H9 (cell line): ENCODE measurements around the gene HYAL2. TPM values are rescaled to one million over a fixed set of nuclear protein-coding genes. Genes with fewer than 3 reads are reported as not detected.

Experiments used
- DNase-seq: peaks from one replicate; pipeline ENCODE4 v3.0.0-alpha.2; 2017
- H2AFZ ChIP-seq: one replicate; pipeline ENCODE4 v1.6.1; 2013; ENCODE audit warnings: mild to moderate bottlenecking, low read length, control low read depth, moderate library complexity
- H2AK5ac ChIP-seq: 2 replicates; pipeline ENCODE4 v1.6.1; 2013; ENCODE audit warnings: low read length, control low read depth, mixed read lengths; ENCODE audit not compliant: insufficient read length
- H2BK120ac ChIP-seq: one replicate; pipeline ENCODE4 v1.6.1; 2013; ENCODE audit warnings: low read depth, mild to moderate bottlenecking, low read length, control low read depth, inconsistent platforms; ENCODE audit not compliant: poor library complexity, severe bottlenecking
- H2BK12ac ChIP-seq: 2 replicates; pipeline ENCODE4 v1.6.1; 2013; ENCODE audit warnings: low read length, control low read depth, mixed read lengths, low read depth; ENCODE audit not compliant: insufficient read length
- H2BK15ac ChIP-seq: 2 replicates; pipeline ENCODE4 v1.6.1; 2013; ENCODE audit warnings: low read depth, low read length, control low read depth
- H2BK20ac ChIP-seq: one replicate; pipeline ENCODE4 v1.6.1; 2013; ENCODE audit warnings: low read depth, mild to moderate bottlenecking, low read length, control low read depth, inconsistent platforms; ENCODE audit not compliant: poor library complexity, severe bottlenecking
- H2BK5ac ChIP-seq: 2 replicates; pipeline ENCODE4 v1.6.1; 2013; ENCODE audit warnings: low read length, control low read depth, mixed read lengths; ENCODE audit not compliant: insufficient read length
- H3K14ac ChIP-seq: 2 replicates; pipeline ENCODE4 v1.6.1; 2013; ENCODE audit warnings: low read length, control low read depth; ENCODE audit not compliant: insufficient read depth
- H3K18ac ChIP-seq: 2 replicates; pipeline ENCODE4 v1.6.1; 2013; ENCODE audit warnings: low read depth, mild to moderate bottlenecking, mixed read lengths, low read length, control low read depth; ENCODE audit not compliant: insufficient read length
- H3K23ac ChIP-seq: 2 replicates; pipeline ENCODE4 v1.6.1; 2013; ENCODE audit warnings: low read length, control low read depth, mixed read lengths, low read depth; ENCODE audit not compliant: insufficient read length
- H3K23me2 ChIP-seq: 2 replicates; pipeline ENCODE4 v1.6.1; 2013; ENCODE audit warnings: low read depth, mild to moderate bottlenecking, mixed read lengths, low read length, control low read depth; ENCODE audit not compliant: insufficient read length, poor library complexity, severe bottlenecking
- H3K27ac ChIP-seq: 2 replicates; pipeline ENCODE4 v1.5.1; 2013; ENCODE audit warnings: low read length, control low read depth, mixed read lengths, low read depth; ENCODE audit not compliant: insufficient read length
- H3K27me3 ChIP-seq: 2 replicates; pipeline ENCODE4 v1.6.1; 2013; ENCODE audit warnings: low read length, control low read depth, inconsistent platforms; ENCODE audit not compliant: insufficient read depth
- H3K4ac ChIP-seq: 2 replicates; pipeline ENCODE4 v1.6.1; 2013; ENCODE audit warnings: low read depth, mild to moderate bottlenecking, control low read depth, inconsistent platforms, low read length, moderate library complexity
- H3K4me1 ChIP-seq: 2 replicates; pipeline ENCODE4 v1.6.1; 2013; ENCODE audit warnings: low read length, control low read depth, inconsistent platforms; ENCODE audit not compliant: insufficient read depth
- H3K4me2 ChIP-seq: 2 replicates; pipeline ENCODE4 v1.6.1; 2013; ENCODE audit warnings: low read length, control low read depth, mixed read lengths; ENCODE audit not compliant: insufficient read length, insufficient read depth
- H3K56ac ChIP-seq: 2 replicates; pipeline ENCODE4 v1.6.1; 2013; ENCODE audit warnings: low read depth, mild to moderate bottlenecking, mixed read lengths, low read length, control low read depth; ENCODE audit not compliant: insufficient read length
- H3K79me1 ChIP-seq: 2 replicates; pipeline ENCODE4 v1.6.1; 2013; ENCODE audit warnings: low read depth, mild to moderate bottlenecking, moderate library complexity, low read length, control low read depth, inconsistent platforms; ENCODE audit not compliant: insufficient read depth, poor library complexity, severe bottlenecking
- H3K79me2 ChIP-seq: 2 replicates; pipeline ENCODE4 v1.6.1; 2013; ENCODE audit warnings: low read length, control low read depth, inconsistent platforms; ENCODE audit not compliant: insufficient read depth
- H3K9ac ChIP-seq: 2 replicates; pipeline ENCODE4 v1.6.1; 2013; ENCODE audit warnings: low read length, control low read depth, mixed read lengths; ENCODE audit not compliant: insufficient read length; ENCODE audit errors: extremely low read depth
- H3K9me3 ChIP-seq: one replicate; pipeline ENCODE4 v1.6.1; 2013; ENCODE audit warnings: low read depth, low read length, inconsistent platforms; ENCODE audit not compliant: control insufficient read depth
- H3T11ph ChIP-seq: one replicate; pipeline ENCODE4 v1.6.1; 2013; ENCODE audit warnings: mild to moderate bottlenecking, low read length, control low read depth, inconsistent platforms
- H4K20me1 ChIP-seq: one replicate; pipeline ENCODE4 v1.6.1; 2013; ENCODE audit not compliant: control insufficient read depth, insufficient read length, insufficient read depth
- H4K5ac ChIP-seq: 2 replicates; pipeline ENCODE4 v1.6.1; 2013; ENCODE audit warnings: low read depth, mild to moderate bottlenecking, mixed read lengths, low read length, control low read depth; ENCODE audit not compliant: insufficient read length
- H4K8ac ChIP-seq: replicated peaks from 2 replicates; pipeline ENCODE4 v1.6.1; 2013; ENCODE audit warnings: low read length, control low read depth, mixed read lengths, low read depth; ENCODE audit not compliant: insufficient read length
- H4K91ac ChIP-seq: 2 replicates; pipeline ENCODE4 v1.6.1; 2013; ENCODE audit warnings: low read depth, mild to moderate bottlenecking, moderate library complexity, mixed read lengths, low read length, control low read depth; ENCODE audit not compliant: insufficient read length
- H3K27ac Mint-ChIP-seq, 3 experiments: 2 replicates in 2 of 3; 3 replicates in 1 of 3; pipeline ENCODE4 v1.8.0; 2020 to 2021; ENCODE audit warnings: mixed read lengths in 3 of 3, mild to moderate bottlenecking in 1 of 3, moderate library complexity in 1 of 3
- H3K27me3 Mint-ChIP-seq: 2 replicates; pipeline ENCODE4 v1.8.0; 2021; ENCODE audit warnings: low read depth, mild to moderate bottlenecking, moderate library complexity, mixed read lengths
- H3K36me3 Mint-ChIP-seq, 3 experiments: 2 replicates in 2 of 3; 3 replicates in 1 of 3; pipeline ENCODE4 v1.8.0; 2020 to 2021; ENCODE audit warnings: low read depth in 3 of 3, mixed read lengths in 3 of 3; ENCODE audit not compliant: insufficient read depth in 1 of 3
- H3K4me1 Mint-ChIP-seq, 2 experiments: 2 replicates each; pipeline ENCODE4 v1.8.0; 2020; ENCODE audit warnings: mixed read lengths in 2 of 2
- H3K4me3 Mint-ChIP-seq, 2 experiments: 2 replicates in 1 of 2; 3 replicates in 1 of 2; pipeline ENCODE4 v1.8.0; 2020 to 2021; ENCODE audit warnings: mild to moderate bottlenecking in 2 of 2, mixed read lengths in 2 of 2, moderate library complexity in 1 of 2
- H3K9me3 Mint-ChIP-seq, 2 experiments: 2 replicates in 1 of 2; 3 replicates in 1 of 2; pipeline ENCODE4 v1.8.0; 2020; ENCODE audit warnings: mild to moderate bottlenecking in 2 of 2, mixed read lengths in 2 of 2, moderate library complexity in 1 of 2
- WGBS: extraction: QIAGEN DNeasy Blood & Tissue Kit; methylation state at CpG from one replicate; pipeline ENCODE4 v1.1.7; 2013; ENCODE audit warnings: missing lambda C conversion rate, low lambda C conversion rate, mixed read lengths; ENCODE audit not compliant: insufficient read length; ENCODE audit errors: extremely low coverage; 5-methylcytosine and 5-hydroxymethylcytosine counted together
- long read RNA-seq: library from polyadenylated mRNA; unstranded; transcript quantifications from one replicate; pipeline ENCODE4 v2.0.0, GENCODE V29; 2020
- total RNA-seq: library from RNA; stranded (reverse); gene quantifications from 2 replicates; pipeline ENCODE4 v1.2.1, GENCODE V29; 2021
- TF ChIP-seq, protein P1 (sequence below): fragments of 200-600 bp; sonication (generic); conservative IDR thresholded peaks from 3 replicates; pipeline ENCODE4 v1.8.0; 2021; ENCODE audit warnings: antibody characterized with exemption, mild to moderate bottlenecking

The HYAL2 gene, protein sequence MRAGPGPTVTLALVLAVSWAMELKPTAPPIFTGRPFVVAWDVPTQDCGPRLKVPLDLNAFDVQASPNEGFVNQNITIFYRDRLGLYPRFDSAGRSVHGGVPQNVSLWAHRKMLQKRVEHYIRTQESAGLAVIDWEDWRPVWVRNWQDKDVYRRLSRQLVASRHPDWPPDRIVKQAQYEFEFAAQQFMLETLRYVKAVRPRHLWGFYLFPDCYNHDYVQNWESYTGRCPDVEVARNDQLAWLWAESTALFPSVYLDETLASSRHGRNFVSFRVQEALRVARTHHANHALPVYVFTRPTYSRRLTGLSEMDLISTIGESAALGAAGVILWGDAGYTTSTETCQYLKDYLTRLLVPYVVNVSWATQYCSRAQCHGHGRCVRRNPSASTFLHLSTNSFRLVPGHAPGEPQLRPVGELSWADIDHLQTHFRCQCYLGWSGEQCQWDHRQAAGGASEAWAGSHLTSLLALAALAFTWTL
- 51.9 and 57.6 TPM in 2 replicates for total RNA-seq
- long read RNA-seq, full-length matches to known transcripts: 183 of 198 reads
- long read RNA-seq, partial matches to known transcripts: 5 of 198 reads
- long read RNA-seq, other reads (novel, unspliced or antisense): 10 of 198 reads

DNA sequence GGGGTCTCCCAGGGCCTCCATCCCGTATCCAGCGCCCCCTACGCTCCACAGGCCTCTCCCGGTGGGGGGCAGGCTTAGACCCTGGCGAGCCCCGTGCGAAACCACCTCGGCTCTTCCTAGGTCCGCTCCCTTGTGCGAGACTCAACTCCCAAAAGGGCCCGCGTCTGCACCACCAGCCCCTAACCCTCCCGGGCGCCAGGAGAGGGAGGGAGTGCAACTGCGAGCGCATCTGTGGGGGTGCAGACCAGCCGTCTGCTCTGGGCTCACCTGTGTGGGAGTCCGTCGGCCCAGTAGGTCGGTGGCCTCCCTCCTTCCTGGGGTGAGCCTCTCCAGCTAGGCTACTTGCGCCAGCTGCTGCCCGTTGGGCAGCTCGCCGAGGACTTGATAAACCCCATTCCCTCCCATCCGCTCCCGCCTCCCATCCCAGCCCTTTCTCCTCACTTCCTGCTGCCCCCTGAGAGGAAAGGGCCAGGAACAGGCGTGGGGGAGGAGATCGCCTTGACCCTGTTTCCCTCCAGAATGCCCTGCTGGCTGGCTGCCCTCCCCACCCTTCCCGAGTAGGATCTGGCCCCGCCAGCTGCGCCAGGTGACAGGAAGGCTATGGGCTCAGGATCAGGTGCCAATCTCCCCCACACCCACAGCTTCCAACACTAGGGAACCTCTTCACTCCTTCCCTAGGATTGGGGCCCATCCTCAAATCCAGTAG, at the start of gene HYAL2:
Gene HYAL2, minus strand, starts transcription at position 360 of the 706 bp plus-strand sequence. CDS start 2,256 bp downstream, outside the sequence.
- Histone ChIP-seq H3K23ac (no peak within 1 kb of the TSS), H3K79me2 (peaks cover 8% of the 10 kb centered on the region; the same call in 1 of the 2 replicates), H3K14ac (peak within 1 kb of the TSS; percentile 36; the same call in 1 of the 2 replicates), H3K4me2 (peak within 1 kb of the TSS; percentile 37), H2BK20ac (no peak within 1 kb of the TSS), H4K5ac (no peak within 1 kb of the TSS), H3K56ac (no peak within 1 kb of the TSS), H3K27ac (no peak within 1 kb of the TSS), H3T11ph (no peak within 1 kb of the TSS), H2BK5ac (no peak within 1 kb of the TSS), H3K23me2 (peaks cover 19% of the 10 kb centered on the region), H4K8ac (no peak within 1 kb of the TSS), H3K79me1 (peaks cover 4% of the 10 kb centered on the region), H4K20me1 (no peaks in the 10 kb centered on the region), H3K27me3 (no peaks in the 10 kb centered on the region), H3K18ac (peak within 1 kb of the TSS; percentile 41), H3K9me3 (no peaks in the 10 kb centered on the region), H2BK12ac (no peak within 1 kb of the TSS), H3K4ac (no peak within 1 kb of the TSS), H4K91ac (no peak within 1 kb of the TSS), H2BK120ac (no peak within 1 kb of the TSS), H3K9ac (peak within 1 kb of the TSS; percentile 87), H2BK15ac (no peak within 1 kb of the TSS), H3K4me1 (peaks cover 6% of the 10 kb centered on the region; the same call in 1 of the 2 replicates), H2AK5ac (no peak within 1 kb of the TSS), H2AFZ (no peak within 1 kb of the TSS)
- Mint-ChIP-seq H3K27ac (peak within 1 kb of the TSS; percentile 98 to 100 (median 99)), H3K36me3 (peaks cover 31 to 49% (median 37%) of the 10 kb centered on the region in 3 experiments), H3K4me1 (peaks cover 22 to 50% of the 10 kb centered on the region in 2 experiments), H3K9me3 (no peaks in the 10 kb centered on the region), H3K4me3 (peak within 1 kb of the TSS; percentile 85 to 90), H3K27me3 (no peaks in the 10 kb centered on the region)
- peak; percentile 67 for DNase-seq
- TF ChIP-seq, protein P1, sequence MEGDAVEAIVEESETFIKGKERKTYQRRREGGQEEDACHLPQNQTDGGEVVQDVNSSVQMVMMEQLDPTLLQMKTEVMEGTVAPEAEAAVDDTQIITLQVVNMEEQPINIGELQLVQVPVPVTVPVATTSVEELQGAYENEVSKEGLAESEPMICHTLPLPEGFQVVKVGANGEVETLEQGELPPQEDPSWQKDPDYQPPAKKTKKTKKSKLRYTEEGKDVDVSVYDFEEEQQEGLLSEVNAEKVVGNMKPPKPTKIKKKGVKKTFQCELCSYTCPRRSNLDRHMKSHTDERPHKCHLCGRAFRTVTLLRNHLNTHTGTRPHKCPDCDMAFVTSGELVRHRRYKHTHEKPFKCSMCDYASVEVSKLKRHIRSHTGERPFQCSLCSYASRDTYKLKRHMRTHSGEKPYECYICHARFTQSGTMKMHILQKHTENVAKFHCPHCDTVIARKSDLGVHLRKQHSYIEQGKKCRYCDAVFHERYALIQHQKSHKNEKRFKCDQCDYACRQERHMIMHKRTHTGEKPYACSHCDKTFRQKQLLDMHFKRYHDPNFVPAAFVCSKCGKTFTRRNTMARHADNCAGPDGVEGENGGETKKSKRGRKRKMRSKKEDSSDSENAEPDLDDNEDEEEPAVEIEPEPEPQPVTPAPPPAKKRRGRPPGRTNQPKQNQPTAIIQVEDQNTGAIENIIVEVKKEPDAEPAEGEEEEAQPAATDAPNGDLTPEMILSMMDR: no peak
- no CpG with 5 or more reads among the region's 31 CpGs for WGBS
